Stimulated activated CD4-positive, alpha-beta T cell treated with anti-CD3 and anti-CD28 coated beads, Interleukin-12 subunit alpha, Interleukin-12 subunit beta, amount 100 ng/mL, for 24 hours (primary cell): Measurements from ENCODE around the gene L1CAM.

Experiments used
- DNase-seq, 2 experiments: peaks; one replicate each; pipeline ENCODE4 v3.0.0-alpha.2; 2020; ENCODE audit warnings: low read depth in 2 of 2

Gene L1CAM, protein sequence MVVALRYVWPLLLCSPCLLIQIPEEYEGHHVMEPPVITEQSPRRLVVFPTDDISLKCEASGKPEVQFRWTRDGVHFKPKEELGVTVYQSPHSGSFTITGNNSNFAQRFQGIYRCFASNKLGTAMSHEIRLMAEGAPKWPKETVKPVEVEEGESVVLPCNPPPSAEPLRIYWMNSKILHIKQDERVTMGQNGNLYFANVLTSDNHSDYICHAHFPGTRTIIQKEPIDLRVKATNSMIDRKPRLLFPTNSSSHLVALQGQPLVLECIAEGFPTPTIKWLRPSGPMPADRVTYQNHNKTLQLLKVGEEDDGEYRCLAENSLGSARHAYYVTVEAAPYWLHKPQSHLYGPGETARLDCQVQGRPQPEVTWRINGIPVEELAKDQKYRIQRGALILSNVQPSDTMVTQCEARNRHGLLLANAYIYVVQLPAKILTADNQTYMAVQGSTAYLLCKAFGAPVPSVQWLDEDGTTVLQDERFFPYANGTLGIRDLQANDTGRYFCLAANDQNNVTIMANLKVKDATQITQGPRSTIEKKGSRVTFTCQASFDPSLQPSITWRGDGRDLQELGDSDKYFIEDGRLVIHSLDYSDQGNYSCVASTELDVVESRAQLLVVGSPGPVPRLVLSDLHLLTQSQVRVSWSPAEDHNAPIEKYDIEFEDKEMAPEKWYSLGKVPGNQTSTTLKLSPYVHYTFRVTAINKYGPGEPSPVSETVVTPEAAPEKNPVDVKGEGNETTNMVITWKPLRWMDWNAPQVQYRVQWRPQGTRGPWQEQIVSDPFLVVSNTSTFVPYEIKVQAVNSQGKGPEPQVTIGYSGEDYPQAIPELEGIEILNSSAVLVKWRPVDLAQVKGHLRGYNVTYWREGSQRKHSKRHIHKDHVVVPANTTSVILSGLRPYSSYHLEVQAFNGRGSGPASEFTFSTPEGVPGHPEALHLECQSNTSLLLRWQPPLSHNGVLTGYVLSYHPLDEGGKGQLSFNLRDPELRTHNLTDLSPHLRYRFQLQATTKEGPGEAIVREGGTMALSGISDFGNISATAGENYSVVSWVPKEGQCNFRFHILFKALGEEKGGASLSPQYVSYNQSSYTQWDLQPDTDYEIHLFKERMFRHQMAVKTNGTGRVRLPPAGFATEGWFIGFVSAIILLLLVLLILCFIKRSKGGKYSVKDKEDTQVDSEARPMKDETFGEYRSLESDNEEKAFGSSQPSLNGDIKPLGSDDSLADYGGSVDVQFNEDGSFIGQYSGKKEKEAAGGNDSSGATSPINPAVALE

DNA sequence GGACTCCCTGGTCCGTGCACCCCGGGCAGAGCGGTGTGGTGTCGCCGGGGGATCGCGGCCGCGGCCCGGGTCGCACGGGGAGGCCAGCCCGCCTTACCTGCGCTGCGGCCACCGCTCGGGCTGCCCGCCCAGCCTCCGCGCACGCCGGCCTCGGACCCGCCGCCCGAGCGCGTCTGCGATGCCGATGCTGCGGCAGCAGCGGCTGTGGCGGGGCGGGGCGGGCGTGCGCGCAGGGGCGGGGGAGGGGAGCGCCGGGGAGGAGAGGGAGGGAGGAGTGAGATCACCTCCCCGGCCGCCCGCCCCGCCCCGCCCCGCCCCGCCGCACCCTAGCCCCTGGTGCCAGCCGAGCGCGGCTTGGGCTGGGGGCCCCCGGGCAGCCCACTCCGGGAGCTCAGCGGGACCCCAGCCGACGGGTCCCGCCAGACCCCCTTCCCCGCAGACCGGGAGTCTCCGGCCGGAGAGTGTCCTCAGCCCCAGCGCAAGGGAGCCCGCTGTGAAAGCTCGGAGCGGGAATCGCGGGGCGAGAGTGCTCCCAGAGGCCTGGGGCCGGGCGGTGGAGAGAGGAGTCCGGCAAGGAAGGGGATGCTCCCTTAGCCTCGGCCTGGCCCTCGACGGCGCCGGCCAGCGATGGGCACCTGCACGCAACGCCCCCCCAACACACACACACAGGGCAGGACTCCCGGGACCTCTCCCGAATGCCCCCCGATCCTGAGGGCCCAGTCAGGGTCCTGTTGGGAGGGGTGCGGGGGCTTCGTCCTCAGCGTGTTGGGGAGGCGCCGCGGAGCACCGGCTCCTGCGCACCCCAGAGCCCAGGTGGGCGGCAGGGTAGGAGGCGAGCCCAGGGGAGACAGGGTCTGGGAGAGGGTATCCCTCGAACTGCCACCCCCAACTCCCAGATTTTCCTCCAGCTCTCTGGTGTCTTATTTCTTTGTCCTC lies at the start of gene L1CAM:
Gene L1CAM (minus strand): TSS at position 206 of the 936 bp plus-strand sequence. CDS start 10,337 bp downstream, outside the sequence.
- DNase-seq: no peak

DNA sequence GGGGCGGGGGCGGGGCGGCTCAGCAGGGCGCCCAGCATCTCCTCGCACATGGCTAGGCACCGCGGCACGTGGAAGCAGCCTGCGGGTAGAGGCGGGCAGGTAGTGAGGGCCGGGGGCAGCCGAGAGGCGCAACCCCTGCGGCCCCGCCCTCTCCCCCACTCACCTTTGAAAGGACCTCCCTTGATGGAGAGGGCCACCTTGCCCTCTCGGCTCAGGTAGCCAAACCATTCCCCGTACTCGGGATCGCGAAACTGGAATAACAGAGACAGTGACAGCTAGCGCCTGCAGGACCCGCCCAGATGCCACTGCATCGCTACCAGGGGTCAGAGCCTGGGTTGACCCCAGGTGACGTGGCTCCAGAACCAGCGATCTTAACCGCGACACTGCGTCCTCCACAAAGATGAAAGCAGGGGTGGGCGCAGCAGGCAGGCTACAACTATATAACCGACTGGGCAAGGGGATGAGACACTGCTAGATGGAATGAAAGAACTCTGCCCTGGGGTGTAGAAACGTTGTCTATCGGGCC lies 49.4 kb upstream of the L1CAM start:
- no peak for DNase-seq

DNA sequence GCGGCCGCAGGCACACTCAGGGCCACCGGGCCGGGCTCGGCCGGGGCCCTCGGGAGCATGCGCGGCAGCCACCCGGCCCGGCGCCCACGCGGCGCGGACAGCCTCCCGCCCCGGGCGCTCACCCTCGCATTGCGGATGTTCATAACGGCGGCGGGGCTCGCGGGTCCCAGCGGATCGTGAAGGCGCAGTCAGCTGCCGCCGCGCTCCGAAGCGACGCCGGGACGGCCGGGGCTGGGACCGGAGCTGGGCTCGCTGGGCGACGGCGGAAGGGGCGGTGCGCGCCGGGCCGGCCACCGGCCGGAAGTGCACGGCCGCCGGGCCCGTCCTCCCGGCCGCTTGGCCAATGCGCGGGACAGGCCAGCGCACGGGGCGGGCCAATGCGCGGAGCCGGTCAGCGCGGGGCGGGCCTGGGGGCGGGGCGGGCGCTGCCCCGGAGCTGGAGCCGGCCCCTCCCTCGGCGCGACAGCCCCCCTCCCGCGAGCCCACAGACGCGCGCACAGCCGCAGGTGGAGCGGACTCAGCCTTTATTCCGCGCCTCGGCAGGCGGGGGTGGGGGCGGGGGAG lies 48.9 kb upstream of the L1CAM start, which contains the start of gene NAA10:
Gene NAA10 (minus strand): TSS at position 276 of the 564 bp plus-strand sequence. CDS start 133 bp downstream, at position 143.
- peak; percentile 36 to 53 for DNase-seq

DNA sequence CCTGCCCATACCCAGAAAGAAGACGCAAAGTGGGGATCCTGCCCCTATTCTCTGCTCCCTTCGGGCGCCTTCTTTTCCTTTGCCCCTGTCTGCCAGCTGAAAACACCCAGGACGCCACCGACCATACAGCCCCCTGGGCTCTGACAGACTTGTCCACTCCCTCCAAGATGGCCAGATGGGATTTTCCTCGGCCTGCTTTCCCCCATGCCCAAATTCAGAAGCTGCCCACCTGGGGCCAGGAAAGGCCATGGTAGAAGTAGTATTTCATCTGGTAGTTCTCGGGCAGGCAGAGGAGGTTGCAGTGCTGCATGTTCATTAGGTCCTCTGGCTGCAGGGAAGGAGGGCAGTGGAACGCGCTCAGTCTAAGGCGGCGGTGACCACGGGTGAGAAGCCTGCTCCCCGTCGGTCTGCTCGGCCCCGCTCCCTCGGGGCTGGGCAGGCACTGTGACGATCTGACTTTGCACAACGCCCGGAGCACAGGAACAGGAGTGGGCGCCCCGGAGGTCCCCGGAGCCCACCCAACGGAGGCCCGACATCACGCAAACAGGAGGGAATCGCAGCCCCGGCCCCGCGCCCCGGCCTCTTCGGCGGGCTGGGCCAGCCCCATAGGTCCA lies 48.3 kb upstream of the L1CAM start:
- no peak for DNase-seq

DNA sequence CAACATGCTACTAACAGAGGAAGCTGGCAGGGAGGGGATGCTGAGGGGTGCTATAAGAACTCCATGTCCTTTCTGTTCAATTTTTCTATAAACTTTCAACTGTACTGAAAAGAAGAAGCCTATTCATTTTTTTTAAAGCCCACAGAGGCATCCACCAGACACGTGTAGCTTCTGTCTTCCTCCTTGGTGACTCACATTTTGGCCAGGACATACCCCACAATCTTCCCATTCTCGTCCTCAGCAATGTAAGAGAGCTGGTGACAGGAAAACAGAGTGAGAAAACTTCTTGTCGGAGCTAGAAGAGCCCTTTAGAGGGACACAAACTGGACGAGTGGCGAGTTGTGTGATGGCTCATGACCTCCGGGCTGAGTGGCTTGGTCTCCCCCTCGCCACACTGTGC lies 47.8 kb upstream of the L1CAM start:
- DNase-seq: no peak

DNA sequence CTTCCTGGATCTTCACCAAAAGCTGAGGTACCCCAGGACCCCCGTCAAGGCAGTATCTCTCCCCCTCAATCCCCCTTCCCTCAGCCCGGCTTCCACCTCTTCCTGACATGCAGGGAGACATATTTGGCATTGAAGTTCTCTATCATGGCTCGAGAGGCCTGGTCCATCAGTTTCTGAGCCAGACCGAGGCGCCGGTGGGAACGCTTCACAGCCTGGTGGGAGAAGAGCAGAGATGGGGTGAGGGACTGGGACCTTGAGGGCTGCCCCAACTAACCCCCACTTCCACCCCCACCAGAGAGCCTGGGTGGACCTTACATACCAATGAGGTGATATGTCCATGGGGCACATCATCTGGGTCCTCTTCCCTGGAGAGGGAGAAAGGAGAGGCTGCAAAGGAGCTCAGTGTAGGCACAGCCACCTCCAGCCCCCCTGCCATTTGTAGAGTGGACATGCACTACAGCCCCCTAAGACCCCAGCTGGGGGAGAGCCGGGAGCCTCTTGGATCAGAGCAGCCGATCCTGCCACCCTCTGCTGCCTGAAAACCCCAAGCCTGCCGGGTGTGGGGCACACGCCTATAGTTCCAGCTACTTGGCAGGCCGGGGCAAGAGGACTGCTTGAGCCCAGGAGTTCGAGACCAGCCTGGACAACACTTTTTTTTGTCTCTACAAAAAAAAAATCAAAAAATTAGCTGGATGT lies 46.4 kb upstream of the L1CAM start:
- DNase-seq: no peak

DNA sequence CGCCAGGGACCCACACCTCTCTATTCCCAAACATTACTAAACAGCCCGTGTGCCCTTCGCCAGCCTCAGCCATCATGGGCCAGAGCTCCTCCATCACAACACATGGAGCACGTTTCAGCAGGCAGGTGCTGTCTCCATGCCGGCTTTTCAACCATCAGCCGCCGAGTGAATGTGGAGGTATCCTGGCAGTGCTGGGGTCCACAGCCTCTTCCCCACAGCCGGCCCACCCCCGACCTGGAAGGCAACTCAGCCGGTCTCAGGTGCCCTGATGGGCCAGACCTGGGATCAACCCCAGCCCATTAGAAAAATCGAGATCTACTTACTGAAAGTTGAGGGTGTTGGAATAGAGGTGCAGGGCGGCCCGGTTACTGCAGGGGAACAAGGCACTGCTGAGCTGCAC lies 45.8 kb upstream of the L1CAM start:
- no peak for DNase-seq

DNA sequence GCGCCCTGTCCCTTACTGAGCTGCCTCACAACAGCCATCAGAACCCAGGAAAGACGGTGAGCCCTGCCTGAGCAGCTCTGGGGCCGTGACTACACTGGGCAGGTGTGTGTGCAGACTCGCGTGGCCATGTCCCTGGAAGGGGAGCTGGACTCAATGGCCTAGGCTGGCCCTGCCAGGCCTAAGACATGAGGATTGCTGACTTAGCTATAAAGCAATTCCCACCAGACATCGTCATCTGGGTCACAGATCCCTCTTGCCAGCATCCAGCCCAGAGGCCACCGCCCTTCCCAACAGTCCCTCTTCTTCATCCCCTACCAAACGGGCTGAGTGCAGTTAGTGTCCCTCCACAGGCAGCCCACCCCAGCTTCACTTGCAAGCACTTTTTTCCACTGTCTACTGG lies 45.2 kb upstream of the L1CAM start:
- no peak for DNase-seq

DNA sequence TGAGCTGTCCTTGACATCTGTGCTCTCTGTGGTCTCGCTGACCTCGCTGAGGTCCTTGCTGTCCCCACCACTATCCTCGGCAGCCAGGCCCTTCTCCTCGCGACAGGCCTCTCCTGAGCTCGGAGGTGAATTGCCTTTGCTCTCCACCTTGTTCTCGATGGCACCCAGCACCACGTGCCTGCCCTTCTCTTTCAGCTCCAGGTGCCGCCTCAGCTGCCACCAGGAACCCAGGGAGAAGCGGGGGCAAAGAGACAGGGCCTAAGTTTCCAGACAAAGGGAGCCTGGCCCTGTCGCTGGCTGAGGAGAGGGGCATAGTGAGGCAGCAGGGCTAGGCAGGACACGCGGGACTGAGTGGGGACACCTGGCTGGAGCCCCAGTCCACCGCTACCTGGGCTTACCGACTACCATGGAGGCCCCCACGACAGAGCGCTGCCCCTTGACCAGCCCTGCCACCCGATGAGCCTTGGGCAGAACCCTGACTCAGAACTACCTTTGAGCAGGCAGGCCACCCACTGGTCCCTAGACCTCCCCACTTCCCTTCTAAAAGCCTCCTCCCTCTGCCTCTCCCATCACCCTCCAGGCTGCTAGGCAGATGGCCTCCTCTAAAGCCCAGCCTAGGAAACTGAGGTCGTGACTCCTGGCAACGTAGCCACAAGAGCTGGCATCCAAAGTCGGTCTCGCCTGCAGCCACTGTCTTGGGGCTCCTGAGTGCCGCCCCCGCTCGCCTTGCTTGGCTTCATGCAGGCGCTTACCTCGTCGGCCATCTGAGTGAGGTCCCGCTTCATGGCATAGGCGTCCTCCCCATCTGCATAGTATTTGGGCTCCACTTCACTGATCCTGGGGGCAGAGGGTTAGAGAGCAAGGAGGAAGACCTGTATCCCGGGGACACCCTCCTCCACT lies 44.3 kb upstream of the L1CAM start:
- DNase-seq: no peak

DNA sequence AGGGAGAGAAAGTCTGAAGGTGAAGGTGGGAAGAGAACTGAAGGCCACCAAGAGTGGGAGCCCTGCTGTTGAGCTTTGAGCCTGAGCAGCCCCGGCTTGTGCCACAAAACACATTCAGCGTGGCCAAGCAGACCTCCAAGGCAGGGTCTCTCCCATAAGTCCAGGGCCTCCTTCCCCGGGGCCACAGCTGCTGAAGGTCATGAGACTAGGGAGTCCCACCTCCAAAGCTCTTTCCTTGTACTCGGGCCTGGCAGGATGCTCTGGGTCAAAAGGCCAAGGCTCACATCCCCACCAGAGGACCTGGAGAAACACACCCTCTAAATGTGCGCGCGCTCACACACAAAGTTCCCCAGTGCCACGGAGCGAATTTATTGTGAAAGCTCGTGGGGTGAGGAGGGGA lies 43.6 kb upstream of the L1CAM start:
- no peak for DNase-seq

DNA sequence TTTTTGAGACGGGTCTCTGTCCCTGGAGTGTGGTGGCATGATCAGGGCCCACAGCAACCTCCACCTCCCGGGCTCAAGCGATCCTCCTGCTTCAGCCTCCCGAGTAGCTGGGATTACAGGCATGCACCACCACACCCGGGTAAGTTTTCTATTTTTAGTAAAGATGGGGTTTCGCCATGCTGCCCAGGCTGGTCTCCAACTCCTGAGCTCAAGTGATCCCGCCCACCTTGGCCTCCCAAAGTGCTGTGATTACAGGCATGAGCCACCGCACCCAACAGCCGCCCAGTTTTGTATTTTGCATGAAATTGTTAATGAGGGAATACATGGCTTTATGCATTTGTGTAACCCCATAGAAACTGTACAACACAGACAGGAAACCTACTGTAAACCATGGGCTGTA lies 42.9 kb upstream of the L1CAM start:
- DNase-seq: no peak

DNA sequence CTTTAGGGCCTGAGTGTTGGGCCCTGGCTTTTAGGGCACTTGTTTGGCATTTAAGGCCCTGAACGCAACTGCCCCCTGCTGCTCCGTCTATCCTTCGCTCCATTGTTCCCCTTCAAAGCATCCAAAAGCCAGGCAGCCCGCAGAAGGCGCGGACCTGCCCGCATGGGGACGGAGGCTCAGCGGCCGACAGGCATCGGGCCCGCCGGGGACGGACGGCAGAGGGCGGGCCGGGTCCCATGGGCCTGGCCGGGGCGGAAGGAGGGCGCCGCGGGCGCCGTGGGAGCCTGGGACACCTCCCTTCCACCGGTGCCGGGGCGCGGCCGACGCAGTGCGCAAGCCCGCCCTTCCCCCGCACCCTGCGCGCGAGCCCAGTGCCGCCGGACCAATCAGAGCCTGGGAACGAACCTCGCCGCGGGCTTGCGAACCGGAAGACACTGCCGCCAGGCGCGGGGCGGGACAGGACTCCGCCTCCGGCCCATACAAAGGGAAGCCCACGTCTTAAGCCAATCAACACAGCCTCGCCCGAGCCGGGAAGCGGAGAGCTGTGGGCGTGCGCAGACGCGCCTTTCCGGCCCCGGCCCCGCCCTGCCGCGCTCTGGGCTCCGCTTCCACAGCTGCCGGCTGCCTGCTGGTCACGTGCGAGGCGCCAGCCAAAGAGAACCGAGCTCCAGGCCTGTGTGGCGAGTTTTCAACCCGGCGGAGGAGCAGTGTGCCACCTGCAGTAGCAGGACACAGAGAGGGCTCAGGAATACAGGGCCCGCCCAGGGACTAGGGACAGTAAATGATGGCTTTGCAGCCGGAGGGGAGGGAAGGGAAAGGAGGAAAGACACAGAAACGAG lies 42.2 kb upstream of the L1CAM start:
- peak; percentile 78 to 79 for DNase-seq

DNA sequence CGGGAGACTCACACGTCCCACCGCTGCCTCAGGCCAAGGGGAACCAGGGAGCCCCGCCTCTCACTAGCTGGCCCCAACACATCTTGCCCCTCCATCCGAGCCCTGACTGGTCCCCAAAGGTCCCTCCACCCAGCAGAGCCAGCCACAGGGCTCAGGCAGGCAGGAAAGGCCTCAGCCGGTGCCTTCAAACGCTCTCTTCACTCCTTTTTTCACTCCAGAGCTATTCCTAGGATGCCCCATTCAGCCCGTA lies 41.6 kb upstream of the L1CAM start:
- no peak for DNase-seq

DNA sequence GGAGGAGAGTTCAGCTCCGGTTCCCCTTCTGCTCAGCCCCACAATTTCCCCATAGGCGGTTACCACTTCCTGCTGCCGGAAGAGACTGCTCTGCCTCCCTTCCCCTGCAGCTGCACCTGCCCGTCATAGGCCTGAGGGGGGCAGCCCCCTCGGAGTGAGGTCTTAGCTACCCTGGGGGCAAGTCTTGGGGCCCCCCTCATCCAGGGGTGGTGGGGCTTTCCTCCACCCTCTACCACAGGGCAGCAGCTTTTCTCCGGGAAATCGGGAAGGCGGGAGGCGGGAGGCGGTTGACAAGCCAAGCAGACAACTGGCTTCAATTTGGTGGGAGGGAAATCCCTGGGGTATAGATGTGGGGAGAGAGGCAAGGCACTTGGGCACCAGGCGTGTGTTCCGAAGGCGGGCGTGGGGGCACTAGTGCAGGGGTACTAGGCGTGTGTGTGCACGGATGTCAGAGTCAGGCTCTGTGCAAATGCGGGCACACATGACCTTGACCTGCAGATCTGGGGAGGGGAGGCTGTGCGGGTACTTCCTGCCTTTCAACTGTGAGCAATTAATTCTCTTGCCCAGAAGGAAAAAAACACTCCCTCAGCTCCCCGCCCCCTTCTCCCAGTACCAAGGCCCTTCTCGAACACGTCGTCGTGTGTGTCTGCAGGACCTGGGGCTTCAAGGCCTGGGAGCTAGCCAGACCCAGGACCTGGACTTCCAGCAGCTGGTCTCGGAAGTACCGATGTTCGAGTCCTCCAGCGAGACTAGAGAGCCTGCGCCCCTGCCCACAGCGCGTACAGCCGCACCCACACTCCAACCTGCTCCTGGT lies 41.1 kb upstream of the L1CAM start:
- DNase-seq: peak; percentile 45 to 57

DNA sequence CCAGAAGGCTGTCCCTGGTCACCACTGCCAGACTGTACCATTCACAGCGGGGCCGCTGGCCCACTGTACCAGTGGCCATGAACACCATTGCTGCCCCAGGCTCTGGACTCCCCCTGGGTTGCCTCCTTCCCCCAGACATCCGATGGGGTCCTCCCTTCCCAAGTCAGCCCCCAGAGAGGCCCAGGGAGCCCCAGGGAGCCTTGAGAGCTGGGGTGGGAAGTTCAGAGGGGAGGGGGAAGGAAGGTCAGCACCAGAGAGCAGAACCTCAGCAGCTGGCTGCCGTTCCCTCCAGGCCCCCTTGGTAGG lies 40.5 kb upstream of the L1CAM start:
- DNase-seq: no peak

DNA sequence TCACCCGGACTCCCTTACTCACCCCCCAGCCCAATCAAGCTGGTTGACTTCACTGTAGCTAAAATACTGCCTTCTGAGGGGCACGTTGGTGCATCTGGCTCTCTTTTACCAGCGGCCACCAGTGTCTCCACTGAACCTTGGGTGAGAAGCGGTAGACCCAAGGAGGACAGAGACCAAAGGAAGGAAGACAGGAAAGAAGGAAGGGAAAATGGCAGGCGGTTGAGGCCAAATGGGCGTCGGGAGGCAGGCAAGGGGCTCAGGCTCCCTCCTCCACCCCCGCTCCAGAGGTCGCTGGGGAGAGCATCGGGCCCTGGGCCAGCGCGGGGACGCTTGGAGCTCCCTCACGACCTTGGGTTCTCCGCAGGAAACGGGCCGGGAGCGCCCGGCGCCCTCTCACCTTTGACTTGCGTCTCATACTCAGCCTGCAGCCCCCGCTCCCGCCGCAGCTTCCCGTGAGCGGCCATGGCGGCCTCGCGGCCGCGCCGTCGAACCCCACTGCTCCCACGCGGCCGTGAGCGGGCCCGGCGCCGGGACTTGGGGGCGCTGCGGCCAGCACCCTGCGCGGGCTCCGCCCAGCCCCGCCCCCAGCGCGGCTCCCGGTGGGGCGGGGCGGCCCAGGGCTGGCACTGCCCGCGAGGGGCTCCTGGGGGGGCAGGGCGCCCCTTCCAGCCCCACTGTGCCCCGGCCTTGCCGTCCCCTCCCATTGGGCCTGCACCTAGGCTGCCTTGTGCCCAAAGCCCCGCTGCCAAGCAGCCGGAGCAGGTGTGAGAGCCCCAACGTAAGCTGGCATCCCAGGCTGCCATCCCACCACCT lies 40.0 kb upstream of the L1CAM start, which contains the start of gene ARHGAP4:
Gene ARHGAP4 (minus strand): TSS at position 526 of the 813 bp plus-strand sequence. CDS start 62 bp downstream, at position 464.
- DNase-seq: peak in 1 of 2 experiments; percentile 21
